ENCODE results near the gene BMAL1. TPM values are rescaled to one million over a fixed set of nuclear protein-coding genes. Genes with fewer than 3 reads are reported as not detected.
"Not testable (repeated sequence)": the region's sequence is repeated elsewhere in the genome, so short reads cannot be mapped to it uniquely, and the experiment has no call there.

The BMAL1 gene
- total RNA-seq, 1 donor from 2014 or later: 29.8 TPM

GRCh38 chr11:13434247-13435205, 156.9 kb downstream of the BMAL1 start:
- no peak for FAIRE-seq
- no peak for DNase-seq (ENCODE audit: low spot score in 2 of 2)

DNA sequence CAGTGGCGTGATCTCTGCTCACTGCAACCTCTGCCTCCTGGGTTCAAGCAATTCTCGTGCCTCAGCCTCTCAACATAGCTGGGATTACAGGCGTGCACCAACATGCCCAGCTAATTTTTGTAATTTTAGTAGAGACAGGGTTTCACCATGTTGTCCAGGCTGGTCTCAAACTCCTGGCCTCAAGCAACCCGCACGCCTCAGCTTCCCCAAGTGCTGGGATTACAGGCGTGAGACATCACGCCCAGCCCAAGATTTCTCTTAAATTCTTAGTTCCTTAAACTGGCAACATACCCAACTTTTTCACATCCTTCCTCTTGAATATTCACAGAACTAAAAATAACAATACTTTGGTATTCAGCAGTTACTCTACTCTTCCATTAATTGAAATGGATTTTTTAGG, 159.2 kb downstream of the BMAL1 start:
- FAIRE-seq; DNase-seq (ENCODE audit: low spot score in 2 of 2): not testable (repeated sequence)

Other genes with a start within 250 kb of the BMAL1 start
- gene BTBD10, start 185.4 kb downstream of the BMAL1 start, total RNA-seq: 271 TPM
- not detected for gene PTH, start 218.2 kb downstream of the BMAL1 start, total RNA-seq